WTC11 (cell line): ENCODE results near the gene ARHGEF35. TPM values are rescaled to one million over a fixed set of nuclear protein-coding genes. Genes with fewer than 3 reads are reported as not detected.

Experiments
- ATAC-seq: fragments of 200-7000 bp; cut with Tn5 transposase; 2 replicates; pipeline ENCODE4 v1.10.0; 2021; ENCODE audit warnings: mild to moderate bottlenecking, moderate library complexity
- CTCF ChIA-PET: fragments of 300-600 bp; sonication (Branson Sonifier 250); formaldehyde crosslinking; loops from one replicate; lab custom pipeline; 2021; ENCODE audit warnings: antibody characterized with exemption; lab: Charles Lee
- POLR2A ChIA-PET: fragments of 350-600 bp; sonication (Branson Sonifier 250); formaldehyde crosslinking; loops from one replicate; lab custom pipeline; 2021; ENCODE audit warnings: antibody characterized with exemption; lab: Charles Lee
- DNase-seq: peaks from one replicate; pipeline ENCODE4 v3.0.0; 2021; ENCODE audit warnings: low spot score
- H3K27ac Mint-ChIP-seq: 2 replicates; pipeline ENCODE4 v1.8.0; 2021; ENCODE audit warnings: mixed read lengths
- H3K27me3 Mint-ChIP-seq: 2 replicates; pipeline ENCODE4 v1.8.0; 2021; ENCODE audit warnings: low read depth, mild to moderate bottlenecking, moderate library complexity, mixed read lengths
- H3K36me3 Mint-ChIP-seq: 2 replicates; pipeline ENCODE4 v1.8.0; 2021; ENCODE audit warnings: mixed read lengths
- H3K4me1 Mint-ChIP-seq: 2 replicates; pipeline ENCODE4 v1.8.0; 2022; ENCODE audit warnings: mixed read lengths
- H3K4me3 Mint-ChIP-seq: 2 replicates; pipeline ENCODE4 v1.8.0; 2021; ENCODE audit warnings: mild to moderate bottlenecking, moderate library complexity, mixed read lengths
- H3K9me3 Mint-ChIP-seq: 2 replicates; pipeline ENCODE4 v1.8.0; 2021; ENCODE audit warnings: mixed read lengths
- ATF1 ChIP-seq: sonication (generic); formaldehyde crosslinking; IDR thresholded peaks from 2 replicates; pipeline ENCODE4 v1.8.1; 2023; ENCODE audit warnings: mild to moderate bottlenecking, moderate library complexity, missing genetic modification reagents
- GRHL2 ChIP-seq: fragments of 250-450 bp; sonication (Bioruptor Pico); IDR thresholded peaks from 2 replicates; pipeline ENCODE4 v1.8.0; 2022; ENCODE audit warnings: mild to moderate bottlenecking, moderate library complexity; ENCODE audit not compliant: insufficient replicate concordance, severe bottlenecking
- NR1H2 ChIP-seq: sonication (generic); formaldehyde crosslinking; IDR thresholded peaks from 2 replicates; pipeline ENCODE4 v1.9.0; 2021; ENCODE audit warnings: mild to moderate bottlenecking, moderate library complexity, missing genetic modification reagents
- PRRX2 ChIP-seq: fragments of 250-450 bp; sonication (Bioruptor Pico); IDR thresholded peaks from 2 replicates; pipeline ENCODE4 v1.8.0; 2021; ENCODE audit warnings: mild to moderate bottlenecking
- RORB ChIP-seq: fragments of 250-450 bp; sonication (Bioruptor Pico); IDR thresholded peaks from 2 replicates; pipeline ENCODE4 v1.9.0; 2021; ENCODE audit warnings: mild to moderate bottlenecking
- ZNF121 ChIP-seq: sonication (generic); formaldehyde crosslinking; IDR thresholded peaks from 2 replicates; pipeline ENCODE4 v1.8.0; 2023; ENCODE audit warnings: missing genetic modification reagents
- ZNF671 ChIP-seq: fragments of 250-450 bp; sonication (Bioruptor Pico); IDR thresholded peaks from 2 replicates; pipeline ENCODE4 v1.8.0; 2021; ENCODE audit warnings: mild to moderate bottlenecking
- total RNA-seq: library from RNA; stranded (reverse); gene quantifications from 3 replicates; pipeline ENCODE4 v1.2.3, GENCODE V29; 2021
- TF ChIP-seq, protein P1 (sequence below): sonication (generic); formaldehyde crosslinking; IDR thresholded peaks from 2 replicates; pipeline ENCODE4 v1.8.0; 2022; ENCODE audit warnings: mild to moderate bottlenecking, missing genetic modification reagents
- TF ChIP-seq, protein P2 (sequence below): fragments of 250-450 bp; sonication (Bioruptor Pico); IDR thresholded peaks from 2 replicates; pipeline ENCODE4 v1.9.0; 2021; ENCODE audit warnings: mild to moderate bottlenecking, borderline replicate concordance
- TF ChIP-seq, protein P3 (sequence below): sonication (generic); formaldehyde crosslinking; IDR thresholded peaks from 2 replicates; pipeline ENCODE4 v1.8.1; 2023; ENCODE audit warnings: mild to moderate bottlenecking, missing genetic modification reagents, moderate library complexity
- TF ChIP-seq, protein P4 (sequence below): fragments of 250-450 bp; sonication (Bioruptor Pico); IDR thresholded peaks from 2 replicates; pipeline ENCODE4 v1.9.0; 2021; ENCODE audit warnings: mild to moderate bottlenecking
- TF ChIP-seq, protein P5 (sequence below): fragments of 250-450 bp; sonication (Bioruptor Pico); IDR thresholded peaks from 2 replicates; pipeline ENCODE4 v1.9.0; 2021; ENCODE audit warnings: mild to moderate bottlenecking
- TF ChIP-seq, protein P6 (sequence below): fragments of 250-450 bp; sonication (Bioruptor Pico); IDR thresholded peaks from 2 replicates; pipeline ENCODE4 v2.1.2; 2022; ENCODE audit warnings: mild to moderate bottlenecking, moderate library complexity
- TF ChIP-seq, protein P7 (sequence below): sonication (generic); formaldehyde crosslinking; IDR thresholded peaks from 2 replicates; pipeline ENCODE4 v1.8.0; 2023; ENCODE audit warnings: mild to moderate bottlenecking, missing genetic modification reagents
- TF ChIP-seq, protein P8 (sequence below): sonication (generic); formaldehyde crosslinking; IDR thresholded peaks from 2 replicates; pipeline ENCODE4 v1.8.1; 2022; ENCODE audit warnings: low read depth, missing genetic modification reagents, borderline replicate concordance
- TF ChIP-seq, protein P9 (sequence below): fragments of 200-600 bp; IDR thresholded peaks from 2 replicates; pipeline ENCODE4 v1.8.0; 2022; ENCODE audit warnings: antibody characterized with exemption

Gene ARHGEF35
- total RNA-seq, 1 experiment from 2014 or later: 28.1 TPM

DNA sequence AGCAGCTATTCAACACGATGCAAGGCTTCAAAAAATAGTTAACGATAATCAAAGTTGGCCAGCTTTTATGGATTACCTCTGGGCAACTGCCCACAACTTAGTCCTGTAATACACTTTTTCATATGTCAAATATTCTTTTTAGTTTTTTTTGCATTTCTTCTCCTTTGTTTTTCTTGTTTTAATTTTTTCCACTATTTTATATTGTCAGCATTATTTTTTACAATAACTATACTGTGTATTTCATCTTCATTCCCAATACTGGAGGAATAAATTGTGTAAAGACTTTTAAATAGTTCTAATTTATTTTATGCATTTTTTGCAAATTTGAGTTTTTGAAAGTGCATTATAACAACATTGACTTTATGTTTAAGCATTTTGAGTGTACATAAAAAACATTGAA, 30.8 kb downstream of the ARHGEF35 start:
- Mint-ChIP-seq H3K9me3 (peaks cover 39% of the 10 kb centered on the region), H3K4me1 (no peaks in the 10 kb centered on the region), H3K27me3 (no peaks in the 10 kb centered on the region; the same call in 1 of the 2 replicates), H3K36me3 (peaks cover 12% of the 10 kb centered on the region; the same call in 1 of the 2 replicates), H3K4me3 (no peak overlapping the region), H3K27ac (no peak overlapping the region)
- CTCF ChIA-PET: no interaction called here
- TF ChIP-seq, protein P1, sequence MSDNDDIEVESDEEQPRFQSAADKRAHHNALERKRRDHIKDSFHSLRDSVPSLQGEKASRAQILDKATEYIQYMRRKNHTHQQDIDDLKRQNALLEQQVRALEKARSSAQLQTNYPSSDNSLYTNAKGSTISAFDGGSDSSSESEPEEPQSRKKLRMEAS (CRISPR knock-in tag): no peak
- no peak for TF ChIP-seq GRHL2 (CRISPR knock-in tag)
- TF ChIP-seq, protein P2, sequence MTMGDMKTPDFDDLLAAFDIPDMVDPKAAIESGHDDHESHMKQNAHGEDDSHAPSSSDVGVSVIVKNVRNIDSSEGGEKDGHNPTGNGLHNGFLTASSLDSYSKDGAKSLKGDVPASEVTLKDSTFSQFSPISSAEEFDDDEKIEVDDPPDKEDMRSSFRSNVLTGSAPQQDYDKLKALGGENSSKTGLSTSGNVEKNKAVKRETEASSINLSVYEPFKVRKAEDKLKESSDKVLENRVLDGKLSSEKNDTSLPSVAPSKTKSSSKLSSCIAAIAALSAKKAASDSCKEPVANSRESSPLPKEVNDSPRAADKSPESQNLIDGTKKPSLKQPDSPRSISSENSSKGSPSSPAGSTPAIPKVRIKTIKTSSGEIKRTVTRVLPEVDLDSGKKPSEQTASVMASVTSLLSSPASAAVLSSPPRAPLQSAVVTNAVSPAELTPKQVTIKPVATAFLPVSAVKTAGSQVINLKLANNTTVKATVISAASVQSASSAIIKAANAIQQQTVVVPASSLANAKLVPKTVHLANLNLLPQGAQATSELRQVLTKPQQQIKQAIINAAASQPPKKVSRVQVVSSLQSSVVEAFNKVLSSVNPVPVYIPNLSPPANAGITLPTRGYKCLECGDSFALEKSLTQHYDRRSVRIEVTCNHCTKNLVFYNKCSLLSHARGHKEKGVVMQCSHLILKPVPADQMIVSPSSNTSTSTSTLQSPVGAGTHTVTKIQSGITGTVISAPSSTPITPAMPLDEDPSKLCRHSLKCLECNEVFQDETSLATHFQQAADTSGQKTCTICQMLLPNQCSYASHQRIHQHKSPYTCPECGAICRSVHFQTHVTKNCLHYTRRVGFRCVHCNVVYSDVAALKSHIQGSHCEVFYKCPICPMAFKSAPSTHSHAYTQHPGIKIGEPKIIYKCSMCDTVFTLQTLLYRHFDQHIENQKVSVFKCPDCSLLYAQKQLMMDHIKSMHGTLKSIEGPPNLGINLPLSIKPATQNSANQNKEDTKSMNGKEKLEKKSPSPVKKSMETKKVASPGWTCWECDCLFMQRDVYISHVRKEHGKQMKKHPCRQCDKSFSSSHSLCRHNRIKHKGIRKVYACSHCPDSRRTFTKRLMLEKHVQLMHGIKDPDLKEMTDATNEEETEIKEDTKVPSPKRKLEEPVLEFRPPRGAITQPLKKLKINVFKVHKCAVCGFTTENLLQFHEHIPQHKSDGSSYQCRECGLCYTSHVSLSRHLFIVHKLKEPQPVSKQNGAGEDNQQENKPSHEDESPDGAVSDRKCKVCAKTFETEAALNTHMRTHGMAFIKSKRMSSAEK (CRISPR knock-in tag): no peak
- TF ChIP-seq ATF1: no peak
- TF ChIP-seq NR1H2: no peak
- TF ChIP-seq, protein P3, sequence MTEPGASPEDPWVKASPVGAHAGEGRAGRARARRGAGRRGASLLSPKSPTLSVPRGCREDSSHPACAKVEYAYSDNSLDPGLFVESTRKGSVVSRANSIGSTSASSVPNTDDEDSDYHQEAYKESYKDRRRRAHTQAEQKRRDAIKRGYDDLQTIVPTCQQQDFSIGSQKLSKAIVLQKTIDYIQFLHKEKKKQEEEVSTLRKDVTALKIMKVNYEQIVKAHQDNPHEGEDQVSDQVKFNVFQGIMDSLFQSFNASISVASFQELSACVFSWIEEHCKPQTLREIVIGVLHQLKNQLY (CRISPR knock-in tag): no peak
- TF ChIP-seq, protein P4, sequence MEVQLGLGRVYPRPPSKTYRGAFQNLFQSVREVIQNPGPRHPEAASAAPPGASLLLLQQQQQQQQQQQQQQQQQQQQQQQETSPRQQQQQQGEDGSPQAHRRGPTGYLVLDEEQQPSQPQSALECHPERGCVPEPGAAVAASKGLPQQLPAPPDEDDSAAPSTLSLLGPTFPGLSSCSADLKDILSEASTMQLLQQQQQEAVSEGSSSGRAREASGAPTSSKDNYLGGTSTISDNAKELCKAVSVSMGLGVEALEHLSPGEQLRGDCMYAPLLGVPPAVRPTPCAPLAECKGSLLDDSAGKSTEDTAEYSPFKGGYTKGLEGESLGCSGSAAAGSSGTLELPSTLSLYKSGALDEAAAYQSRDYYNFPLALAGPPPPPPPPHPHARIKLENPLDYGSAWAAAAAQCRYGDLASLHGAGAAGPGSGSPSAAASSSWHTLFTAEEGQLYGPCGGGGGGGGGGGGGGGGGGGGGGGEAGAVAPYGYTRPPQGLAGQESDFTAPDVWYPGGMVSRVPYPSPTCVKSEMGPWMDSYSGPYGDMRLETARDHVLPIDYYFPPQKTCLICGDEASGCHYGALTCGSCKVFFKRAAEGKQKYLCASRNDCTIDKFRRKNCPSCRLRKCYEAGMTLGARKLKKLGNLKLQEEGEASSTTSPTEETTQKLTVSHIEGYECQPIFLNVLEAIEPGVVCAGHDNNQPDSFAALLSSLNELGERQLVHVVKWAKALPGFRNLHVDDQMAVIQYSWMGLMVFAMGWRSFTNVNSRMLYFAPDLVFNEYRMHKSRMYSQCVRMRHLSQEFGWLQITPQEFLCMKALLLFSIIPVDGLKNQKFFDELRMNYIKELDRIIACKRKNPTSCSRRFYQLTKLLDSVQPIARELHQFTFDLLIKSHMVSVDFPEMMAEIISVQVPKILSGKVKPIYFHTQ (CRISPR knock-in tag): no peak
- TF ChIP-seq, protein P5, sequence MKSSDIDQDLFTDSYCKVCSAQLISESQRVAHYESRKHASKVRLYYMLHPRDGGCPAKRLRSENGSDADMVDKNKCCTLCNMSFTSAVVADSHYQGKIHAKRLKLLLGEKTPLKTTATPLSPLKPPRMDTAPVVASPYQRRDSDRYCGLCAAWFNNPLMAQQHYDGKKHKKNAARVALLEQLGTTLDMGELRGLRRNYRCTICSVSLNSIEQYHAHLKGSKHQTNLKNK (CRISPR knock-in tag): no peak
- TF ChIP-seq, protein P6, sequence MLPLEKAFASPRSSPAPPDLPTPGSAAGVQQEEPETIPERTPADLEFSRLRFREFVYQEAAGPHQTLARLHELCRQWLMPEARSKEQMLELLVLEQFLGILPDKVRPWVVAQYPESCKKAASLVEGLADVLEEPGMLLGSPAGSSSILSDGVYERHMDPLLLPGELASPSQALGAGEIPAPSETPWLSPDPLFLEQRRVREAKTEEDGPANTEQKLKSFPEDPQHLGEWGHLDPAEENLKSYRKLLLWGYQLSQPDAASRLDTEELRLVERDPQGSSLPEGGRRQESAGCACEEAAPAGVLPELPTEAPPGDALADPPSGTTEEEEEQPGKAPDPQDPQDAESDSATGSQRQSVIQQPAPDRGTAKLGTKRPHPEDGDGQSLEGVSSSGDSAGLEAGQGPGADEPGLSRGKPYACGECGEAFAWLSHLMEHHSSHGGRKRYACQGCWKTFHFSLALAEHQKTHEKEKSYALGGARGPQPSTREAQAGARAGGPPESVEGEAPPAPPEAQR (CRISPR knock-in tag): no peak
- no peak for TF ChIP-seq ZNF121 (CRISPR knock-in tag)
- TF ChIP-seq, protein P7, sequence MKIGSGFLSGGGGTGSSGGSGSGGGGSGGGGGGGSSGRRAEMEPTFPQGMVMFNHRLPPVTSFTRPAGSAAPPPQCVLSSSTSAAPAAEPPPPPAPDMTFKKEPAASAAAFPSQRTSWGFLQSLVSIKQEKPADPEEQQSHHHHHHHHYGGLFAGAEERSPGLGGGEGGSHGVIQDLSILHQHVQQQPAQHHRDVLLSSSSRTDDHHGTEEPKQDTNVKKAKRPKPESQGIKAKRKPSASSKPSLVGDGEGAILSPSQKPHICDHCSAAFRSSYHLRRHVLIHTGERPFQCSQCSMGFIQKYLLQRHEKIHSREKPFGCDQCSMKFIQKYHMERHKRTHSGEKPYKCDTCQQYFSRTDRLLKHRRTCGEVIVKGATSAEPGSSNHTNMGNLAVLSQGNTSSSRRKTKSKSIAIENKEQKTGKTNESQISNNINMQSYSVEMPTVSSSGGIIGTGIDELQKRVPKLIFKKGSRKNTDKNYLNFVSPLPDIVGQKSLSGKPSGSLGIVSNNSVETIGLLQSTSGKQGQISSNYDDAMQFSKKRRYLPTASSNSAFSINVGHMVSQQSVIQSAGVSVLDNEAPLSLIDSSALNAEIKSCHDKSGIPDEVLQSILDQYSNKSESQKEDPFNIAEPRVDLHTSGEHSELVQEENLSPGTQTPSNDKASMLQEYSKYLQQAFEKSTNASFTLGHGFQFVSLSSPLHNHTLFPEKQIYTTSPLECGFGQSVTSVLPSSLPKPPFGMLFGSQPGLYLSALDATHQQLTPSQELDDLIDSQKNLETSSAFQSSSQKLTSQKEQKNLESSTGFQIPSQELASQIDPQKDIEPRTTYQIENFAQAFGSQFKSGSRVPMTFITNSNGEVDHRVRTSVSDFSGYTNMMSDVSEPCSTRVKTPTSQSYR: no peak
- no peak for TF ChIP-seq PRRX2 (CRISPR knock-in tag)
- TF ChIP-seq RORB: no peak
- no peak for TF ChIP-seq ZNF671 (CRISPR knock-in tag)
- TF ChIP-seq, protein P8, sequence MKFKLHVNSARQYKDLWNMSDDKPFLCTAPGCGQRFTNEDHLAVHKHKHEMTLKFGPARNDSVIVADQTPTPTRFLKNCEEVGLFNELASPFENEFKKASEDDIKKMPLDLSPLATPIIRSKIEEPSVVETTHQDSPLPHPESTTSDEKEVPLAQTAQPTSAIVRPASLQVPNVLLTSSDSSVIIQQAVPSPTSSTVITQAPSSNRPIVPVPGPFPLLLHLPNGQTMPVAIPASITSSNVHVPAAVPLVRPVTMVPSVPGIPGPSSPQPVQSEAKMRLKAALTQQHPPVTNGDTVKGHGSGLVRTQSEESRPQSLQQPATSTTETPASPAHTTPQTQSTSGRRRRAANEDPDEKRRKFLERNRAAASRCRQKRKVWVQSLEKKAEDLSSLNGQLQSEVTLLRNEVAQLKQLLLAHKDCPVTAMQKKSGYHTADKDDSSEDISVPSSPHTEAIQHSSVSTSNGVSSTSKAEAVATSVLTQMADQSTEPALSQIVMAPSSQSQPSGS: no peak
- TF ChIP-seq, protein P9, sequence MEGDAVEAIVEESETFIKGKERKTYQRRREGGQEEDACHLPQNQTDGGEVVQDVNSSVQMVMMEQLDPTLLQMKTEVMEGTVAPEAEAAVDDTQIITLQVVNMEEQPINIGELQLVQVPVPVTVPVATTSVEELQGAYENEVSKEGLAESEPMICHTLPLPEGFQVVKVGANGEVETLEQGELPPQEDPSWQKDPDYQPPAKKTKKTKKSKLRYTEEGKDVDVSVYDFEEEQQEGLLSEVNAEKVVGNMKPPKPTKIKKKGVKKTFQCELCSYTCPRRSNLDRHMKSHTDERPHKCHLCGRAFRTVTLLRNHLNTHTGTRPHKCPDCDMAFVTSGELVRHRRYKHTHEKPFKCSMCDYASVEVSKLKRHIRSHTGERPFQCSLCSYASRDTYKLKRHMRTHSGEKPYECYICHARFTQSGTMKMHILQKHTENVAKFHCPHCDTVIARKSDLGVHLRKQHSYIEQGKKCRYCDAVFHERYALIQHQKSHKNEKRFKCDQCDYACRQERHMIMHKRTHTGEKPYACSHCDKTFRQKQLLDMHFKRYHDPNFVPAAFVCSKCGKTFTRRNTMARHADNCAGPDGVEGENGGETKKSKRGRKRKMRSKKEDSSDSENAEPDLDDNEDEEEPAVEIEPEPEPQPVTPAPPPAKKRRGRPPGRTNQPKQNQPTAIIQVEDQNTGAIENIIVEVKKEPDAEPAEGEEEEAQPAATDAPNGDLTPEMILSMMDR: no peak
- ATAC-seq (no peak), DNase-seq (no peak)
- POLR2A ChIA-PET: no interaction called here
